Caco-2 (cell line): ENCODE data around the gene SUB1. TPM values are rescaled to one million over a fixed set of nuclear protein-coding genes. Genes with fewer than 3 reads are reported as not detected.
A peak's percentile ranks its signal among the peaks of the same experiment; 100 is the strongest.

ENCODE experiments used
- BruUV-seq: library from RNA; stranded (reverse); fragments of 400-500 nt; replicated peaks from 2 replicates; lab custom pipeline; 2021; lab: Mats Ljungman, UMichigan
- CTCF ChIA-PET: fragments of 300-600 bp; sonication (Branson Sonifier 250); formaldehyde crosslinking; loops from one replicate; lab custom pipeline; 2022; ENCODE audit warnings: antibody characterized with exemption; lab: Charles Lee
- POLR2A ChIA-PET: fragments of 300-600 bp; sonication (Branson Sonifier 250); formaldehyde crosslinking; loops from one replicate; lab custom pipeline; 2022; ENCODE audit warnings: antibody characterized with exemption; lab: Charles Lee
- DNase-seq, 2 experiments: peaks; one replicate each; pipeline versions ENCODE4 v3.0.0 to v3.0.0-alpha.2; 2020 to 2022
- H3K27me3 ChIP-seq: replicated peaks from 2 replicates; pipeline ENCODE4 v1.6.0; 2011; ENCODE audit warnings: low read length; ENCODE audit not compliant: control insufficient read depth, insufficient read depth
- H3K36me3 ChIP-seq: 2 replicates; pipeline ENCODE4 v1.5.1; 2011; ENCODE audit warnings: low read length; ENCODE audit not compliant: control insufficient read depth, insufficient read depth
- H3K4me1 ChIP-seq: fragments of 250-450 bp; sonication (Bioruptor Pico); 2 replicates; pipeline ENCODE4 v1.5.1; 2020; ENCODE audit warnings: mild to moderate bottlenecking
- H3K4me3 ChIP-seq: 2 replicates; pipeline ENCODE4 v1.5.1; 2011; ENCODE audit warnings: low read depth, mild to moderate bottlenecking, control low read depth, low read length
- H3K9me3 ChIP-seq: fragments of 250-450 bp; sonication (Bioruptor Pico); 2 replicates; pipeline ENCODE4 v1.5.1; 2020; ENCODE audit warnings: mild to moderate bottlenecking, moderate library complexity
- H3K27ac Mint-ChIP-seq: one replicate; pipeline ENCODE4 v1.8.0; 2022; ENCODE audit warnings: mixed read lengths; ENCODE audit not compliant: unreplicated experiment
- H3K27me3 Mint-ChIP-seq: one replicate; pipeline ENCODE4 v1.8.0; 2022; ENCODE audit warnings: mixed read lengths; ENCODE audit not compliant: insufficient read depth, unreplicated experiment
- H3K36me3 Mint-ChIP-seq: one replicate; pipeline ENCODE4 v1.8.0; 2022; ENCODE audit warnings: mild to moderate bottlenecking, mixed read lengths; ENCODE audit not compliant: insufficient read depth, unreplicated experiment
- H3K4me1 Mint-ChIP-seq: one replicate; pipeline ENCODE4 v1.8.0; 2022; ENCODE audit warnings: low read depth, mixed read lengths; ENCODE audit not compliant: unreplicated experiment
- H3K4me3 Mint-ChIP-seq: one replicate; pipeline ENCODE4 v1.8.0; 2022; ENCODE audit warnings: mild to moderate bottlenecking, moderate library complexity, mixed read lengths; ENCODE audit not compliant: unreplicated experiment
- H3K9me3 Mint-ChIP-seq: one replicate; pipeline ENCODE4 v1.8.0; 2022; ENCODE audit warnings: mixed read lengths; ENCODE audit not compliant: unreplicated experiment
- CTCF ChIP-seq, 2 experiments: fragments of 200-600 bp in 1 of 2; IDR thresholded peaks; 1 replicate in 1 of 2; 2 replicates in 1 of 2; pipeline versions ENCODE4 v1.5.1 to v1.8.0; 2011 to 2022; ENCODE audit warnings: antibody characterized with exemption in 1 of 2, control low read depth in 1 of 2, inconsistent platforms in 1 of 2, low read depth in 1 of 2, low read length in 1 of 2, mild to moderate bottlenecking in 1 of 2, moderate library complexity in 1 of 2; ENCODE audit not compliant: insufficient read depth in 1 of 2, severe bottlenecking in 1 of 2, unreplicated experiment in 1 of 2
- intact Hi-C: fragments of 100-400 bp; cut with micrococcal nuclease; formaldehyde crosslinking; loops from one replicate; pipeline ENCODE4 v1.10.0; 2022; ENCODE audit not compliant: unreplicated experiment
- total RNA-seq: library from RNA; stranded (reverse); gene quantifications from 2 replicates; pipeline ENCODE4 v1.2.3, GENCODE V29; 2022

SUB1 gene
- total RNA-seq, 1 experiment from 2014 or later, result 281 TPM

GRCh38 chr5:32589416-32589815 lies 4.1 kb downstream of the SUB1 start:
- H3K4me1 ChIP-seq, result peaks cover 11% of the 10 kb centered on the region
- H3K27ac Mint-ChIP-seq, result no peak overlapping the region
- H3K4me3 ChIP-seq, result no peak overlapping the region
- H3K9me3 ChIP-seq, result no peaks in the 10 kb centered on the region
- CTCF ChIA-PET, result interaction anchor here (0.8 to 2.4 kb wide), 13 partner anchors 15 to 357 kb away, joined by 3 to 85 read pairs (median 5); no protein-coding TSS in a partner anchor
- no peak for TF ChIP-seq CTCF (IDR thresholded peaks at IDR 0.05; ENCODE audit: insufficient read depth in 1 of 2, low read depth in 1 of 2, low read length in 1 of 2, severe bottlenecking in 1 of 2, unreplicated experiment in 1 of 2)
- peaks cover 7% of the 10 kb centered on the region for H3K4me1 Mint-ChIP-seq
- intact Hi-C loops, result loop anchor here (5.0 kb wide), 1 partner anchor 147 kb away; the partner anchor contains the start of gene ZFR
- peaks cover 83% of the 10 kb centered on the region for H3K36me3 Mint-ChIP-seq
- POLR2A ChIA-PET, result interaction anchor here (0.6 to 1.5 kb wide), 2 partner anchors 99 to 154 kb away, joined by 3 to 9 read pairs; no protein-coding TSS in a partner anchor
- DNase-seq, result no peak
- BruUV-seq, result no TSS peak
- H3K27me3 ChIP-seq, result no peaks in the 10 kb centered on the region
- peaks cover 2% of the 10 kb centered on the region for H3K27me3 Mint-ChIP-seq
- no peak overlapping the region for H3K4me3 Mint-ChIP-seq
- H3K36me3 ChIP-seq, result peaks cover 3% of the 10 kb centered on the region; the same call in 1 of the 2 replicates
- no peaks in the 10 kb centered on the region for H3K9me3 Mint-ChIP-seq

GRCh38 chr5:32589942-32590869 lies 4.8 kb downstream of the SUB1 start:
- H3K9me3 ChIP-seq, result no peaks in the 10 kb centered on the region
- ChIA-PET CTCF (interaction anchor here (0.7 to 2.4 kb wide), 18 partner anchors 14 to 1115 kb away, joined by 3 to 85 read pairs (median 4); partner anchors contain the start of gene ZFR), POLR2A (interaction anchor here (0.6 to 1.5 kb wide), 4 partner anchors 100 to 154 kb away, joined by 3 to 9 read pairs (median 3); partner anchors contain the start of gene ZFR)
- H3K4me1 ChIP-seq, result peaks cover 7% of the 10 kb centered on the region; the same call in 1 of the 2 replicates
- peaks cover 3% of the 10 kb centered on the region; the same call in 1 of the 2 replicates for H3K36me3 ChIP-seq
- BruUV-seq, result no TSS peak
- Mint-ChIP-seq H3K27me3 (peaks cover 2% of the 10 kb centered on the region), H3K36me3 (peaks cover 87% of the 10 kb centered on the region), H3K27ac (no peak overlapping the region), H3K9me3 (no peaks in the 10 kb centered on the region), H3K4me1 (peaks cover 7% of the 10 kb centered on the region), H3K4me3 (no peak overlapping the region)
- peak; percentile 66 to 90 for TF ChIP-seq CTCF (IDR thresholded peaks at IDR 0.05; ENCODE audit: insufficient read depth in 1 of 2, low read depth in 1 of 2, low read length in 1 of 2, severe bottlenecking in 1 of 2, unreplicated experiment in 1 of 2)
- H3K27me3 ChIP-seq, result no peaks in the 10 kb centered on the region
- DNase-seq, result peak in 1 of 2 experiments; percentile 62
- no peak overlapping the region for H3K4me3 ChIP-seq
- intact Hi-C loops, result loop anchor here (1.0 to 5.0 kb wide), 2 partner anchors 101 to 148 kb away; partner anchors contain the start of gene ZFR

GRCh38 chr5:32595118-32595517 lies 9.8 kb downstream of the SUB1 start:
- Mint-ChIP-seq H3K4me1 (peaks cover 7% of the 10 kb centered on the region), H3K9me3 (no peaks in the 10 kb centered on the region), H3K27ac (no peak overlapping the region), H3K4me3 (no peak overlapping the region), H3K36me3 (peaks cover 97% of the 10 kb centered on the region), H3K27me3 (no peaks in the 10 kb centered on the region)
- Histone ChIP-seq H3K4me1 (no peaks in the 10 kb centered on the region), H3K27me3 (no peaks in the 10 kb centered on the region), H3K9me3 (no peaks in the 10 kb centered on the region), H3K4me3 (no peak overlapping the region), H3K36me3 (peaks cover 6% of the 10 kb centered on the region)
- ChIA-PET POLR2A (no interaction called here), CTCF (no interaction called here)
- intact Hi-C loops, result no loop called here
- DNase-seq, result no peak
- TF ChIP-seq CTCF (IDR thresholded peaks at IDR 0.05; ENCODE audit: insufficient read depth in 1 of 2, low read depth in 1 of 2, low read length in 1 of 2, severe bottlenecking in 1 of 2, unreplicated experiment in 1 of 2), result no peak
- no TSS peak for BruUV-seq
